ENCODE results near the gene NRP1. TPM values are rescaled to one million over a fixed set of nuclear protein-coding genes. Genes with fewer than 3 reads are reported as not detected.

The NRP1 gene
- total RNA-seq, 2 donors from 2014 or later, result 0.33 to 1.5 TPM

- peak overlapping the region; percentile 21 to 29 for H3K27ac Mint-ChIP-seq
- H3K27me3 Mint-ChIP-seq, result peaks cover 18 to 25% of the 10 kb centered on the region in 2 donors
- peak overlapping the region; percentile 31 for H3K4me3 Mint-ChIP-seq
- DNase-seq (ENCODE audit: low spot score) (no peak), ATAC-seq (no peak)
- peaks cover 32 to 34% of the 10 kb centered on the region in 2 donors for H3K4me1 Mint-ChIP-seq (ENCODE audit: low read depth in 2 of 2)
- H3K9me3 Mint-ChIP-seq, result no peaks in the 10 kb centered on the region
- no peaks in the 10 kb centered on the region for H3K36me3 Mint-ChIP-seq
Observed at GRCh38 chr10:33249137-33249536, 85.3 kb downstream of the NRP1 start.

- Mint-ChIP-seq H3K36me3 (no peaks in the 10 kb centered on the region), H3K4me1 (ENCODE audit: low read depth in 2 of 2) (peaks cover 32 to 34% of the 10 kb centered on the region in 2 donors), H3K4me3 (peak overlapping the region; percentile 31), H3K9me3 (no peaks in the 10 kb centered on the region), H3K27ac (peak overlapping the region; percentile 21 to 29), H3K27me3 (peaks cover 18 to 25% of the 10 kb centered on the region in 2 donors)
- ATAC-seq, result peak; percentile 88 to 90
- no peak for DNase-seq (ENCODE audit: low spot score)
Observed at GRCh38 chr10:33248638-33249037, 85.8 kb downstream of the NRP1 start.

GRCh38 chr10:33247221-33247922, 87.1 kb downstream of the NRP1 start:
- no peaks in the 10 kb centered on the region for H3K9me3 Mint-ChIP-seq
- DNase-seq (ENCODE audit: low spot score) (no peak), ATAC-seq (no peak)
- no peak overlapping the region for H3K4me3 Mint-ChIP-seq
- no peak overlapping the region for H3K27ac Mint-ChIP-seq
- peaks cover 18 to 25% of the 10 kb centered on the region in 2 donors for H3K27me3 Mint-ChIP-seq
- peaks cover 23 to 27% of the 10 kb centered on the region in 2 donors for H3K4me1 Mint-ChIP-seq (ENCODE audit: low read depth in 2 of 2)
- no peaks in the 10 kb centered on the region for H3K36me3 Mint-ChIP-seq

GRCh38 chr10:33245343-33245742, 89.1 kb downstream of the NRP1 start:
- ATAC-seq (no peak), DNase-seq (ENCODE audit: low spot score) (no peak)
- Mint-ChIP-seq H3K27me3 (peaks cover 10 to 18% of the 10 kb centered on the region in 2 donors), H3K9me3 (no peaks in the 10 kb centered on the region), H3K4me3 (no peak overlapping the region), H3K36me3 (no peaks in the 10 kb centered on the region), H3K27ac (no peak overlapping the region), H3K4me1 (ENCODE audit: low read depth in 2 of 2) (peaks cover 19 to 23% of the 10 kb centered on the region in 2 donors)

- ATAC-seq (no peak), DNase-seq (ENCODE audit: low spot score) (no peak)
- Mint-ChIP-seq H3K27me3 (peaks cover 6 to 17% of the 10 kb centered on the region in 2 donors), H3K4me3 (no peak overlapping the region), H3K36me3 (no peaks in the 10 kb centered on the region), H3K9me3 (no peaks in the 10 kb centered on the region), H3K4me1 (ENCODE audit: low read depth in 2 of 2) (peaks cover 13 to 14% of the 10 kb centered on the region in 2 donors), H3K27ac (no peak overlapping the region)
Observed at GRCh38 chr10:33244354-33244967, 90.0 kb downstream of the NRP1 start.

- Mint-ChIP-seq H3K4me1 (ENCODE audit: low read depth in 2 of 2) (peaks cover 5 to 7% of the 10 kb centered on the region in 2 donors), H3K27me3 (peaks cover 4 to 12% of the 10 kb centered on the region in 2 donors), H3K36me3 (no peaks in the 10 kb centered on the region), H3K27ac (no peak overlapping the region), H3K4me3 (no peak overlapping the region), H3K9me3 (no peaks in the 10 kb centered on the region)
- DNase-seq (ENCODE audit: low spot score) (no peak), ATAC-seq (no peak)
Observed at GRCh38 chr10:33243703-33244102, 90.8 kb downstream of the NRP1 start.

GRCh38 chr10:33242931-33243330, 91.5 kb downstream of the NRP1 start:
- no peak for DNase-seq (ENCODE audit: low spot score)
- peaks cover 4 to 12% of the 10 kb centered on the region in 2 donors for H3K27me3 Mint-ChIP-seq

GRCh38 chr10:33241351-33241750, 93.1 kb downstream of the NRP1 start:
- no peak overlapping the region for H3K27ac Mint-ChIP-seq

More at GRCh38 chr10:33242931-33243330, 91.5 kb downstream of the NRP1 start:
- Mint-ChIP-seq H3K9me3 (no peaks in the 10 kb centered on the region), H3K27ac (no peak overlapping the region), H3K36me3 (no peaks in the 10 kb centered on the region), H3K4me3 (no peak overlapping the region), H3K4me1 (ENCODE audit: low read depth in 2 of 2) (no peaks in the 10 kb centered on the region)
- ATAC-seq, result no peak

GRCh38 chr10:33240931-33241330, 93.5 kb downstream of the NRP1 start:
- Mint-ChIP-seq H3K4me1 (ENCODE audit: low read depth in 2 of 2) (no peaks in the 10 kb centered on the region), H3K27ac (no peak overlapping the region), H3K9me3 (no peaks in the 10 kb centered on the region), H3K27me3 (peaks cover 4 to 12% of the 10 kb centered on the region in 2 donors), H3K36me3 (no peaks in the 10 kb centered on the region), H3K4me3 (no peak overlapping the region)
- DNase-seq (ENCODE audit: low spot score), result no peak
- ATAC-seq, result no peak

More at GRCh38 chr10:33241351-33241750, 93.1 kb downstream of the NRP1 start:
- Mint-ChIP-seq H3K4me3 (no peak overlapping the region), H3K4me1 (ENCODE audit: low read depth in 2 of 2) (no peaks in the 10 kb centered on the region), H3K36me3 (no peaks in the 10 kb centered on the region), H3K27me3 (peaks cover 4 to 12% of the 10 kb centered on the region in 2 donors), H3K9me3 (no peaks in the 10 kb centered on the region)
- ATAC-seq, result no peak
- DNase-seq (ENCODE audit: low spot score), result no peak

- DNase-seq (ENCODE audit: low spot score) (no peak), ATAC-seq (no peak)
- Mint-ChIP-seq H3K36me3 (no peaks in the 10 kb centered on the region), H3K4me1 (ENCODE audit: low read depth in 2 of 2) (no peaks in the 10 kb centered on the region), H3K4me3 (no peak overlapping the region), H3K27me3 (peaks cover 4 to 12% of the 10 kb centered on the region in 2 donors), H3K27ac (no peak overlapping the region), H3K9me3 (no peaks in the 10 kb centered on the region)
Observed at GRCh38 chr10:33240258-33240657, 94.2 kb downstream of the NRP1 start.

GRCh38 chr10:33239257-33239656, 95.2 kb downstream of the NRP1 start:
- peaks cover 4 to 12% of the 10 kb centered on the region in 2 donors for H3K27me3 Mint-ChIP-seq
- H3K4me3 Mint-ChIP-seq, result no peak overlapping the region
- no peak for DNase-seq (ENCODE audit: low spot score)
- H3K4me1 Mint-ChIP-seq (ENCODE audit: low read depth in 2 of 2), result no peaks in the 10 kb centered on the region
- no peak overlapping the region for H3K27ac Mint-ChIP-seq
- no peak for ATAC-seq
- H3K36me3 Mint-ChIP-seq, result no peaks in the 10 kb centered on the region
- H3K9me3 Mint-ChIP-seq, result no peaks in the 10 kb centered on the region

GRCh38 chr10:33238643-33239042, 95.8 kb downstream of the NRP1 start:
- ATAC-seq (no peak), DNase-seq (ENCODE audit: low spot score) (no peak)
- H3K4me3 Mint-ChIP-seq, result no peak overlapping the region
- H3K36me3 Mint-ChIP-seq, result no peaks in the 10 kb centered on the region
- H3K27ac Mint-ChIP-seq, result no peak overlapping the region
- H3K9me3 Mint-ChIP-seq, result no peaks in the 10 kb centered on the region
- H3K4me1 Mint-ChIP-seq (ENCODE audit: low read depth in 2 of 2), result no peaks in the 10 kb centered on the region
- H3K27me3 Mint-ChIP-seq, result peaks cover 4 to 12% of the 10 kb centered on the region in 2 donors

- Mint-ChIP-seq H3K9me3 (no peaks in the 10 kb centered on the region), H3K4me1 (ENCODE audit: low read depth in 2 of 2) (no peaks in the 10 kb centered on the region), H3K27ac (no peak overlapping the region), H3K4me3 (no peak overlapping the region), H3K36me3 (no peaks in the 10 kb centered on the region), H3K27me3 (peaks cover 4 to 18% of the 10 kb centered on the region in 2 donors)
- DNase-seq (ENCODE audit: low spot score), result no peak
- ATAC-seq, result no peak
Observed at GRCh38 chr10:33237736-33238624, 96.5 kb downstream of the NRP1 start.

All from natural killer cell treated with Interleukin-12 subunit alpha and Interleukin-12 subunit beta and Interleukin-15 and Interleukin-18, amount 100 ng/mL, for 72 hours (primary cell).